ENCODE data around the gene RABGGTB. TPM values are rescaled to one million over a fixed set of nuclear protein-coding genes. Genes with fewer than 3 reads are reported as not detected.
"Not testable (repeated sequence)": the region's sequence is repeated elsewhere in the genome, so short reads cannot be mapped to it uniquely, and the experiment has no call there.

The RABGGTB gene
- total RNA-seq, 2 experiments from 2014 or later: 236 to 250 TPM

- H3K27me3 Mint-ChIP-seq, H3K4me1 Mint-ChIP-seq: not testable (repeated sequence)
Observed at GRCh38 chr1:75823596-75823995, 37.5 kb downstream of the RABGGTB start.

GRCh38 chr1:75836528-75837100 lies 50.6 kb downstream of the RABGGTB start:
- Mint-ChIP-seq H3K36me3 (no peaks in the 10 kb centered on the region), H3K4me1 (no peaks in the 10 kb centered on the region), H3K4me3 (no peak overlapping the region), H3K27ac (no peak overlapping the region), H3K9me3 (peaks cover 17% of the 10 kb centered on the region), H3K27me3 (no peaks in the 10 kb centered on the region)
- DNase-seq: no peak

More at GRCh38 chr1:75823596-75823995, 37.5 kb downstream of the RABGGTB start:
- peaks cover 33% of the 10 kb centered on the region for H3K36me3 Mint-ChIP-seq
- H3K4me3 Mint-ChIP-seq, DNase-seq, H3K9me3 Mint-ChIP-seq, H3K27ac Mint-ChIP-seq: not testable (repeated sequence)

- Mint-ChIP-seq H3K4me3 (no peak overlapping the region), H3K27ac (no peak overlapping the region), H3K9me3 (peaks cover 9% of the 10 kb centered on the region), H3K36me3 (no peaks in the 10 kb centered on the region), H3K4me1 (no peaks in the 10 kb centered on the region), H3K27me3 (no peaks in the 10 kb centered on the region)
- no peak for DNase-seq
Observed at GRCh38 chr1:75838079-75838478, 52.0 kb downstream of the RABGGTB start.

- no peak overlapping the region for H3K4me3 Mint-ChIP-seq
- H3K36me3 Mint-ChIP-seq: no peaks in the 10 kb centered on the region
- H3K27me3 Mint-ChIP-seq: no peaks in the 10 kb centered on the region
- no peak for DNase-seq
- H3K4me1 Mint-ChIP-seq: no peaks in the 10 kb centered on the region
- H3K9me3 Mint-ChIP-seq: no peaks in the 10 kb centered on the region
- H3K27ac Mint-ChIP-seq: no peak overlapping the region
Observed at GRCh38 chr1:75841421-75841820, 55.4 kb downstream of the RABGGTB start.

Other genes starting within 250 kb of the RABGGTB start
- under 1 TPM; 0.19 to 0.28 TPM for gene SLC44A5, start 175.1 kb upstream of the RABGGTB start, total RNA-seq
- gene ACADM, start 61.5 kb upstream of the RABGGTB start, total RNA-seq: 10 to 100 TPM; 57.2 to 57.4 TPM
- gene MSH4, start 10.6 kb downstream of the RABGGTB start, total RNA-seq: under 1 TPM; 0.22 to 0.35 TPM
- not detected for gene ASB17, start 146.1 kb downstream of the RABGGTB start, total RNA-seq